ENCODE data around the gene INPP5A. TPM values are rescaled to one million over a fixed set of nuclear protein-coding genes. Genes with fewer than 3 reads are reported as not detected.

The INPP5A gene
- total RNA-seq, 1 donor, result 36.8 TPM

DNA sequence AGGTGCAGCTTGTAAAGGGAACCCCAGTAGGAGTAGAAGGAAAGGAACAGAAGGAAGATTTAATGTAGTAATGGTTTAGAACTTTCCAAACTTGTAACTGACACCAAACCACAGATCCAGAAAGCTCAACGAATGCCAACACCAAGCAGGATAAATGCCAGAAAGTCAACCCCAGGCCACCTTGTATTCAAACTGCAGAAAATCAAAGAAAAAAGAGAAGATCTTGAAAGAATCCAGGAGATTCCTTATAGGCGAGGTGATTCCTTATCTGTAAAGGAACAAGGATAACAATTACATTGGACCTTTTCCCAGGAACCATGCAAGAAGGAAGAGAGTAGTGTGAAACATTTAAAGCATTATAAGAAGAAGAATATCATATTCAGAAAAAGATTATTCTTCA lies 154.7 kb downstream of the INPP5A start:
- TF ChIP-seq, protein P1, sequence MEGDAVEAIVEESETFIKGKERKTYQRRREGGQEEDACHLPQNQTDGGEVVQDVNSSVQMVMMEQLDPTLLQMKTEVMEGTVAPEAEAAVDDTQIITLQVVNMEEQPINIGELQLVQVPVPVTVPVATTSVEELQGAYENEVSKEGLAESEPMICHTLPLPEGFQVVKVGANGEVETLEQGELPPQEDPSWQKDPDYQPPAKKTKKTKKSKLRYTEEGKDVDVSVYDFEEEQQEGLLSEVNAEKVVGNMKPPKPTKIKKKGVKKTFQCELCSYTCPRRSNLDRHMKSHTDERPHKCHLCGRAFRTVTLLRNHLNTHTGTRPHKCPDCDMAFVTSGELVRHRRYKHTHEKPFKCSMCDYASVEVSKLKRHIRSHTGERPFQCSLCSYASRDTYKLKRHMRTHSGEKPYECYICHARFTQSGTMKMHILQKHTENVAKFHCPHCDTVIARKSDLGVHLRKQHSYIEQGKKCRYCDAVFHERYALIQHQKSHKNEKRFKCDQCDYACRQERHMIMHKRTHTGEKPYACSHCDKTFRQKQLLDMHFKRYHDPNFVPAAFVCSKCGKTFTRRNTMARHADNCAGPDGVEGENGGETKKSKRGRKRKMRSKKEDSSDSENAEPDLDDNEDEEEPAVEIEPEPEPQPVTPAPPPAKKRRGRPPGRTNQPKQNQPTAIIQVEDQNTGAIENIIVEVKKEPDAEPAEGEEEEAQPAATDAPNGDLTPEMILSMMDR (IDR thresholded peaks at IDR 0.05; ENCODE audit: insufficient read depth, low read length), result no peak
- peak; percentile 83 for DNase-seq (ENCODE audit: low read depth)
- no peak overlapping the region for H3K4me3 ChIP-seq (ENCODE audit: low read depth, low read length)

DNA sequence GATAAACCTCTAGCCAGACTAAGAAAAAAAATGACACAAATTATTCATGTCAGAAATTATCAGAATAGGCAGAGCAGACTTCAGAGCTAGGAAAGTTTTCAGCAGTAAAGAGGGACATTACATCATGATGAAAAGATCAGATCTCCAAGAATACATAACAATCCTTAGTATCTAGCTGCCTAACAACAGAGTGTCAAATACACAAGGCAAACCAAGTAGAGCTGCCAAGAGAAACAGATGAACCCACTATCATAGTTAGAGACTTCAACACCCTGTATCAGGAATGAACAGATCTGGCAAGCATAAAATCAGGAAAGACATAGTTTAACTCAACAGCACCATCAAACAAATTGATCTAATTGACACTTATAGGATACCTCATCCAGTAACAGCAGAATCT lies 156.1 kb downstream of the INPP5A start:
- peak; percentile 18 for DNase-seq (ENCODE audit: low read depth)
- H3K4me3 ChIP-seq (ENCODE audit: low read depth, low read length), result no peak overlapping the region
- TF ChIP-seq, protein P1 (IDR thresholded peaks at IDR 0.05; ENCODE audit: insufficient read depth, low read length), result no peak

DNA sequence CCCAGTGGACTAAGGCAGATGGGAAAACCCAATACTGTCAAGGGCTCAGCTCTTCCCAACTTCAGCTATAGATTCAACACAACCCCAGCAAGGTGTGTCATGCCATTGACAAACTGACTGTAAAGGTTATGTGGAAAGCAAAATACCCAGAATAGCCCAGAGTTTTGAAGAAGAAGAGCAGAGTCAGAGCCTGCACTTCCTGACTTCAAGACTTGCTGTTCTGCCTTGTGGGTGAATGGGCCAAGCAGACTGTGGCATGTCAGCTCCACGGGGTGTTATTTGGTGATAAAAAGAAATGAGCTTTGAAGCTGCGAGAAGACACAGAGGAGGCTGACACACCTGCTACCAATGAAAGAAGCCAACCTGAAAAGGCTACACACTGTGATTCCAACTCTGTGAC lies 158.6 kb downstream of the INPP5A start:
- H3K4me3 ChIP-seq (ENCODE audit: low read depth, low read length), result no peak overlapping the region
- TF ChIP-seq, protein P1 (IDR thresholded peaks at IDR 0.05; ENCODE audit: insufficient read depth, low read length), result no peak
- DNase-seq (ENCODE audit: low read depth), result no peak

DNA sequence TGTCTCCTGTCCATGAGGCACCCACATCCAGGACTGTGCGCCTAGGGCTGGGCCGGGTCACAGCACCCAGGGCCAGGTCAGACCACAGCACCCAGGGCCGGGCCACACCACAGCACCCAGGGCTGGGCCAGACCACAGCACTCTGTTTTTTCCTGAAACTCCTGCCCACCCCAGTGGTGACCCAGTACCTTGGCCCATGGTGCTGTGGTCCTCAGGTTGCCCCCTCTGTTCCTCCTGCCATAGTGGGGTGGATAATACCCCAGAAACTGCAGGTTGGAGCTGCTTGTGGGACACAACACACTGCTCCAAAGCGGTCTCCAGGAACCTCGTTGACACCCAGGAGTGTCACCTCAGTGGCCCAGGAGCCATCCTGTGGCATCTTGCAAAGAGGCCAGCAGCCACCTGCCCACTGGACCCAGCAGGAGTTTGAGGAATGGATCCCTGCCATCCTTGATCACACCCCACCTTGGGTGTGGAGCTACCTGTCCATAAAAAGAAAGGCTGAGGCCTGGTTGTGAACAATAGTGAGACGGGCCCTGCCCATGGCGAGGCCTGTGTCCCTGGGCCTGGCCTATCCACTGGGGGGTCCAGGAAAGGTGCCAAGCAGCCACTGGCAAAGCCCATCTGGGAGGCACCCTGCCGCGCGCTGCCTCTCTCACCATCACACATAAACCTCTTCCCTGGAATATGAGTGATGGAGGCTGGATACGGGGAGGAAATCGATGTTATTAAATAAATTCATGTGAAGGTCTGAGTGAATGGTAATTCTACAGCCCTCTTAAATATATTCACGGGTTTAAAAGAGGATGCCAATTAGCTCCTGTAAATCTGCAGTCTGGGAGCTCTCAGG lies 159.4 kb downstream of the INPP5A start:
- DNase-seq (ENCODE audit: low read depth), result no peak
- TF ChIP-seq, protein P1 (IDR thresholded peaks at IDR 0.05; ENCODE audit: insufficient read depth, low read length), result no peak

DNA sequence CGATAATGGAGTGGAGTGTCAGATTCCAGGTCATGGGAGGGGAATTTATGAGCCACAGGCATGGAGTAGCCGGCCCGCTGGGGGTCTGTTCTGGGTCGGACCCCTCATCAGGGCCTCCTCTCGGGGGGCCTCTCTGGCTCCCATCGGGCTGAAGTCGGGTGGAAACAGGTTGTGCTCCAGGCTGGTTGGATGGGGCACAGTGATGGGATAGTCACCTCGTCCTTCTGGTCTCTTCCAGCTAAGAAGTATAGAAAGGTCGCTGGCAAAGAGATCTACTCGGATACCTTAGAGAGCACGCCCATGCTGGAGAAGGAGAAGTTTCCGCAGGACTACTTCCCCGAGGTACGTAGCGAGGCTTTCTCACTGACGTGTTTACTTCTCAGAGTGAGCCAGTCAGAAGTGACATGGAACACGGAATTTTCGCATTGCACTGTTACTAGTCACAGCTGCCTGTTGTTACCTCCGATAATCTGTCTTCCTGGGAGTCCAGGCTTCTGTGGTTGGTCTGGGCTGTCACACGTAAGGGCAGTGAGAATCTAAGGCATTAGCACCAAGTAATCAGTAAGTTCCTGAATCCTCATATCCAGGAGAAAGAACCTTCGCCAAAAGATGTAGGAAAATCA lies 160.1 kb downstream of the INPP5A start:
- TF ChIP-seq, protein P1 (IDR thresholded peaks at IDR 0.05; ENCODE audit: insufficient read depth, low read length), result no peak
- H3K4me3 ChIP-seq (ENCODE audit: low read depth, low read length), result no peak overlapping the region
- no peak for DNase-seq (ENCODE audit: low read depth)

More for the DNA sequence above, 159.4 kb downstream of the INPP5A start:
- no peak overlapping the region for H3K4me3 ChIP-seq (ENCODE audit: low read depth, low read length)

DNA sequence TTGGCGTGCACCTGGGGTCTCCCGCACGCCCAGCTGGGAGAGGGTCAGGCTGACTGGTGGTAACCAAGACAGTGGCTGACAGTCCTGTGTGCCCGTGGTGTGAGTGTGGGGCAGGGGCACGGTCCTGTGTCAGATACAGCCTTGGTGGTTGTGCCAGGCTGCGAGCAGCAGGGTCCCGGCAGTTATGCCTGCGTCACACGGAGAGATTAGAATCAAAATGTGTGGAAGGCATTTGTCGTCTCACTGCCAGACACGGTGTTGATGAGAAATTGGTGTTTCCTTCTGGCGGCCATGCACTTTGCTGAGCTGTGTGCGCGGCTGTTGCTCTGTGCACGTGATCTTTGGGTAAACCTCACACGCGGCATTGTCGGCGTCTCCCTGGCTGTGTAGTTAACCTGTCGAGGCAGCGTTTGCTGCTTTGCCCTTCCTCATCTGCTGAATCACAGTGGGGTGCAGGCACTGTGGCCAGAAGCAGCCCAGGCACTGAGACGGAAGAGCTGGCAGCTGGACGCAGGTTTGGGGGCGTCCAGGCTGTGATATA lies 160.7 kb downstream of the INPP5A start:
- H3K4me3 ChIP-seq (ENCODE audit: low read depth, low read length), result no peak overlapping the region
- TF ChIP-seq, protein P1 (IDR thresholded peaks at IDR 0.05; ENCODE audit: insufficient read depth, low read length), result no peak
- no peak for DNase-seq (ENCODE audit: low read depth)

Measured in fibroblast of the aortic adventitia (primary cell).